OCI-LY7 (cell line): ENCODE data around the gene KNSTRN. TPM values are rescaled to one million over a fixed set of nuclear protein-coding genes. Genes with fewer than 3 reads are reported as not detected.

ENCODE experiments used
- BruUV-seq: library from RNA; stranded (reverse); fragments of 400-500 nt; replicated peaks from 2 replicates; lab custom pipeline; 2021; lab: Mats Ljungman, UMichigan
- CTCF ChIA-PET: fragments of 300-600 bp; sonication (Branson Sonifier 250); formaldehyde crosslinking; loops from one replicate; lab custom pipeline; 2022; ENCODE audit warnings: antibody characterized with exemption; ENCODE audit not compliant: unreplicated experiment; lab: Charles Lee
- POLR2A ChIA-PET: fragments of 300-600 bp; sonication (Branson Sonifier 250); formaldehyde crosslinking; loops from one replicate; lab custom pipeline; 2022; ENCODE audit warnings: antibody characterized with exemption; lab: Charles Lee
- DNase-seq: peaks from one replicate; pipeline ENCODE4 v3.0.0-alpha.2; 2015; ENCODE audit warnings: low spot score
- H2AFZ ChIP-seq: fragments of 200-600 bp; sonication (generic), shearing (Covaris generic); 2 replicates; pipeline ENCODE4 v1.6.1; 2014; ENCODE audit warnings: mild to moderate bottlenecking, antibody characterized with exemption, low read length, moderate library complexity
- H3K27ac ChIP-seq: fragments of 200-600 bp; sonication (generic); 2 replicates; pipeline ENCODE4 v1.5.1; 2014; ENCODE audit warnings: mixed run types, low read depth, mild to moderate bottlenecking, moderate library complexity, low read length, inconsistent platforms; ENCODE audit not compliant: poor library complexity, severe bottlenecking
- H3K36me3 ChIP-seq: fragments of 200-600 bp; sonication (generic); 2 replicates; pipeline ENCODE4 v1.6.1; 2014; ENCODE audit warnings: mild to moderate bottlenecking, antibody characterized with exemption, low read length, moderate library complexity, mixed read lengths; ENCODE audit not compliant: insufficient read depth
- H3K4me1 ChIP-seq: fragments of 200-600 bp; sonication (generic); 2 replicates; pipeline ENCODE4 v1.5.1; 2014; ENCODE audit warnings: mild to moderate bottlenecking, low read length; ENCODE audit not compliant: insufficient read depth, poor library complexity, severe bottlenecking
- H3K4me2 ChIP-seq: fragments of 200-600 bp; sonication (generic); 2 replicates; pipeline ENCODE4 v1.6.1; 2014; ENCODE audit warnings: mild to moderate bottlenecking, low read length
- H3K4me3 ChIP-seq: fragments of 200-600 bp; sonication (generic); 2 replicates; pipeline ENCODE4 v1.5.1; 2014; ENCODE audit warnings: mild to moderate bottlenecking, low read depth, low read length; ENCODE audit not compliant: poor library complexity, severe bottlenecking
- H3K79me2 ChIP-seq: fragments of 200-600 bp; sonication (generic); 2 replicates; pipeline ENCODE4 v1.6.1; 2016; ENCODE audit warnings: low read depth, mild to moderate bottlenecking, low read length, moderate library complexity, mixed read lengths; ENCODE audit not compliant: insufficient read depth
- H3K9me2 ChIP-seq: fragments of 200-600 bp; sonication (generic); 2 replicates; pipeline ENCODE4 v1.6.1; 2016; ENCODE audit warnings: mild to moderate bottlenecking, low read length, mixed read lengths; ENCODE audit not compliant: insufficient read depth
- H3K9me3 ChIP-seq: fragments of 200-600 bp; sonication (generic); 2 replicates; pipeline ENCODE4 v1.6.1; 2014; ENCODE audit warnings: mild to moderate bottlenecking, mixed run types, low read length, mixed read lengths
- H4K20me1 ChIP-seq: fragments of 200-600 bp; sonication (generic); 2 replicates; pipeline ENCODE4 v1.6.1; 2014; ENCODE audit warnings: mild to moderate bottlenecking, antibody characterized with exemption, low read length, moderate library complexity, mixed read lengths; ENCODE audit not compliant: insufficient read depth
- CTCF ChIP-seq: fragments of 200-600 bp; sonication (generic); conservative IDR thresholded peaks from 2 replicates; pipeline ENCODE4 v1.5.1; 2014; ENCODE audit warnings: mild to moderate bottlenecking, antibody characterized with exemption, low read length, moderate library complexity, mixed read lengths
- EZH2phosphoT487 ChIP-seq: fragments of 200-600 bp; sonication (generic); IDR thresholded peaks from 2 replicates; pipeline ENCODE4 v1.6.1; 2018; ENCODE audit warnings: low read depth, borderline replicate concordance, mild to moderate bottlenecking, mixed run types, antibody characterized with exemption, low read length, moderate library complexity, mixed read lengths
- intact Hi-C: fragments of 100-400 bp; cut with micrococcal nuclease; formaldehyde crosslinking; loops from one replicate; pipeline ENCODE4 v1.10.0; 2022; ENCODE audit not compliant: unreplicated experiment
- total RNA-seq, 2 experiments: library from RNA; depleted of rRNA in 1 of 2; stranded (reverse); fragments of >200 nt in 1 of 2; shearing (Covaris generic) in 1 of 2; gene quantifications; 2 replicates each; pipeline ENCODE4 v1.2.3, GENCODE V29; 2014 to 2022

KNSTRN gene
- total RNA-seq, 2 experiments from 2014 or later, result 89.6 to 106 TPM

GRCh38 chr15:40441565-40442531, 59.3 kb downstream of the KNSTRN start:
- Histone ChIP-seq H3K27ac (no peak overlapping the region), H3K4me3 (peak overlapping the region; percentile 93), H3K79me2 (peaks cover 23% of the 10 kb centered on the region; the same call in 1 of the 2 replicates), H2AFZ (no peak overlapping the region), H3K4me2 (peak overlapping the region; percentile 90), H3K9me3 (no peaks in the 10 kb centered on the region), H3K4me1 (peaks cover 21% of the 10 kb centered on the region), H3K9me2 (no peaks in the 10 kb centered on the region), H4K20me1 (peaks cover 28% of the 10 kb centered on the region), H3K36me3 (no peaks in the 10 kb centered on the region)
- peak; percentile 34 for DNase-seq
- no TSS peak for BruUV-seq
- CTCF ChIA-PET, result no interaction called here
- POLR2A ChIA-PET, result interaction anchor here (0.6 to 1.3 kb wide), 4 partner anchors 10 to 259 kb away, joined by 3 to 4 read pairs (median 4); no protein-coding TSS in a partner anchor
- TF ChIP-seq EZH2phosphoT487 (no peak), CTCF (no peak)
- intact Hi-C loops, result loop anchor here (1.0 kb wide), 1 partner anchor 15 kb away; no protein-coding TSS in a partner anchor

GRCh38 chr15:40443255-40443654, 60.7 kb downstream of the KNSTRN start:
- Histone ChIP-seq H3K79me2 (peaks cover 23% of the 10 kb centered on the region; the same call in 1 of the 2 replicates), H3K4me2 (peak overlapping the region; percentile 90; the same call in 1 of the 2 replicates), H2AFZ (no peak overlapping the region), H3K4me1 (peaks cover 21% of the 10 kb centered on the region), H4K20me1 (peaks cover 28% of the 10 kb centered on the region), H3K36me3 (no peaks in the 10 kb centered on the region), H3K4me3 (no peak overlapping the region), H3K9me3 (no peaks in the 10 kb centered on the region), H3K27ac (no peak overlapping the region), H3K9me2 (no peaks in the 10 kb centered on the region)
- intact Hi-C loops, result no loop called here
- no peak for TF ChIP-seq EZH2phosphoT487
- TF ChIP-seq CTCF, result no peak
- ChIA-PET POLR2A (interaction anchor here (1.2 kb wide), 1 partner anchor 8 kb away, joined by 4 read pairs; no protein-coding TSS in a partner anchor), CTCF (no interaction called here)
- DNase-seq, result no peak
- no TSS peak for BruUV-seq
